MCF 10A (cell line): ENCODE measurements around the gene OPN5. TPM values are rescaled to one million over a fixed set of nuclear protein-coding genes. Genes with fewer than 3 reads are reported as not detected.
A peak's percentile ranks its signal among the peaks of the same experiment; 100 is the strongest.

ENCODE experiments used
- Bru-seq: library from RNA; stranded (reverse); fragments of 400-500 nt; gene quantifications from one replicate; lab custom pipeline; 2021; lab: Mats Ljungman, UMichigan
- BruChase-seq, 2 experiments: library from RNA; stranded (reverse); fragments of 400-500 nt; gene quantifications; one replicate each; lab custom pipeline; 2021; lab: Mats Ljungman, UMichigan
- BruUV-seq: library from RNA; stranded (reverse); fragments of 400-500 nt; replicated peaks from 2 replicates; lab custom pipeline; 2021; lab: Mats Ljungman, UMichigan
- CTCF ChIA-PET: fragments of 300-600 bp; sonication (Branson Sonifier 250); formaldehyde crosslinking; extraction: SDS; loops from one replicate; lab custom pipeline; 2021; ENCODE audit warnings: antibody characterized with exemption, inconsistent platforms; lab: Yijun Ruan, JAX
- POLR2A ChIA-PET: fragments of 300-600, 350-650 bp; sonication (Branson Sonifier 250); formaldehyde crosslinking; extraction: SDS; loops from one replicate; lab custom pipeline; 2020; ENCODE audit warnings: antibody characterized with exemption, inconsistent platforms; lab: Yijun Ruan, JAX
- DNase-seq: peaks from one replicate; pipeline ENCODE4 v3.0.0-alpha.2; 2018; ENCODE audit not compliant: unreplicated experiment
- H3K27ac Mint-ChIP-seq: one replicate; pipeline ENCODE4 v1.8.0; 2022; ENCODE audit warnings: mild to moderate bottlenecking, low read depth, mixed read lengths; ENCODE audit not compliant: unreplicated experiment
- H3K27me3 Mint-ChIP-seq: one replicate; pipeline ENCODE4 v1.8.0; 2022; ENCODE audit warnings: mixed read lengths; ENCODE audit not compliant: insufficient read depth, unreplicated experiment
- H3K36me3 Mint-ChIP-seq: one replicate; pipeline ENCODE4 v1.8.0; 2022; ENCODE audit warnings: mild to moderate bottlenecking, moderate library complexity, mixed read lengths; ENCODE audit not compliant: insufficient read depth, unreplicated experiment
- H3K4me1 Mint-ChIP-seq: one replicate; pipeline ENCODE4 v1.8.0; 2022; ENCODE audit warnings: mixed read lengths; ENCODE audit not compliant: insufficient read depth, unreplicated experiment
- H3K4me3 Mint-ChIP-seq: one replicate; pipeline ENCODE4 v1.8.0; 2022; ENCODE audit warnings: mild to moderate bottlenecking, moderate library complexity, mixed read lengths; ENCODE audit not compliant: unreplicated experiment
- H3K9me3 Mint-ChIP-seq: one replicate; pipeline ENCODE4 v1.8.0; 2022; ENCODE audit warnings: mixed read lengths; ENCODE audit not compliant: unreplicated experiment
- intact Hi-C: fragments of 100-400 bp; cut with micrococcal nuclease; formaldehyde crosslinking; loops from 2 replicates; pipeline ENCODE4 v1.14.1; 2022
- long read RNA-seq: library from polyadenylated mRNA; stranded (forward); transcript quantifications from one replicate; pipeline ENCODE4 v2.0.0, GENCODE V29; 2022
- total RNA-seq: library from RNA; stranded (reverse); gene quantifications from 2 replicates; pipeline ENCODE4 v1.2.3, GENCODE V29; 2022
- TF ChIP-seq, protein P1 (sequence below): fragments of 200-600 bp; IDR thresholded peaks from one replicate; pipeline ENCODE4 v1.8.0; 2022; ENCODE audit warnings: antibody characterized with exemption, mild to moderate bottlenecking; ENCODE audit not compliant: unreplicated experiment

The OPN5 gene, protein sequence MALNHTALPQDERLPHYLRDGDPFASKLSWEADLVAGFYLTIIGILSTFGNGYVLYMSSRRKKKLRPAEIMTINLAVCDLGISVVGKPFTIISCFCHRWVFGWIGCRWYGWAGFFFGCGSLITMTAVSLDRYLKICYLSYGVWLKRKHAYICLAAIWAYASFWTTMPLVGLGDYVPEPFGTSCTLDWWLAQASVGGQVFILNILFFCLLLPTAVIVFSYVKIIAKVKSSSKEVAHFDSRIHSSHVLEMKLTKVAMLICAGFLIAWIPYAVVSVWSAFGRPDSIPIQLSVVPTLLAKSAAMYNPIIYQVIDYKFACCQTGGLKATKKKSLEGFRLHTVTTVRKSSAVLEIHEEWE
- not detected in 2 replicates for total RNA-seq
- Bru-seq, nascent RNA: percentile 6 among the genes with signal in this experiment
- percentile 26 among the genes with signal in this experiment for BruChase-seq, experiment 1, labeled RNA remaining after a 6-hour chase
- BruChase-seq, experiment 2, labeled RNA remaining after a 2-hour chase: percentile 17 among the genes with signal in this experiment
- long read RNA-seq: 0 reads

DNA sequence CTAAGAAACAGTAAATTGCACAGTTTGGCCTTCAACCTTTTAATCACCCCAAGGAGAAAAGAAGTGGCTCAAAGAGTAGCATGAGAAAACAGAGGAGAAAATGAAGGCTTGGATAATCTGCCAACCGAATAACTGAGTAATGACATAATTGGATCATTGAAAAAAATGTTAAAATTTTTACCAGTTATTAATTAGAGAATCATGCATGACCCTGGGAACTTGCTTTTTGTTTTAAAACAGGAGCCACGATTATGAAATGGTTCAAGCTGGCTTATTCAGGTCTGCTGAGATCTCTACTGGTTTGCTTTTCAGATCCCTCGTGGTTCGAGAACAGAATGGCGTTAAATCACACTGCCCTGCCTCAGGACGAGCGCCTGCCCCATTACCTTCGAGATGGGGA is at the start of gene OPN5:
Gene OPN5, plus strand, starts transcription at position 301 of the 400 bp plus-strand sequence. Its CDS starts 35 bp downstream, at position 336.
- H3K27me3 Mint-ChIP-seq: no peaks in the 10 kb centered on the region
- intact Hi-C loops: loop anchor here (2.0 kb wide), 1 partner anchor 47 kb away; no protein-coding TSS in a partner anchor
- POLR2A ChIA-PET: interaction anchor here (1.3 kb wide), 1 partner anchor 151 kb away, joined by 5 read pairs; no protein-coding TSS in a partner anchor
- no peaks in the 10 kb centered on the region for H3K4me1 Mint-ChIP-seq
- no peak within 1 kb of the TSS for H3K27ac Mint-ChIP-seq
- no peaks in the 10 kb centered on the region for H3K9me3 Mint-ChIP-seq
- H3K36me3 Mint-ChIP-seq: no peaks in the 10 kb centered on the region
- TF ChIP-seq, protein P1, sequence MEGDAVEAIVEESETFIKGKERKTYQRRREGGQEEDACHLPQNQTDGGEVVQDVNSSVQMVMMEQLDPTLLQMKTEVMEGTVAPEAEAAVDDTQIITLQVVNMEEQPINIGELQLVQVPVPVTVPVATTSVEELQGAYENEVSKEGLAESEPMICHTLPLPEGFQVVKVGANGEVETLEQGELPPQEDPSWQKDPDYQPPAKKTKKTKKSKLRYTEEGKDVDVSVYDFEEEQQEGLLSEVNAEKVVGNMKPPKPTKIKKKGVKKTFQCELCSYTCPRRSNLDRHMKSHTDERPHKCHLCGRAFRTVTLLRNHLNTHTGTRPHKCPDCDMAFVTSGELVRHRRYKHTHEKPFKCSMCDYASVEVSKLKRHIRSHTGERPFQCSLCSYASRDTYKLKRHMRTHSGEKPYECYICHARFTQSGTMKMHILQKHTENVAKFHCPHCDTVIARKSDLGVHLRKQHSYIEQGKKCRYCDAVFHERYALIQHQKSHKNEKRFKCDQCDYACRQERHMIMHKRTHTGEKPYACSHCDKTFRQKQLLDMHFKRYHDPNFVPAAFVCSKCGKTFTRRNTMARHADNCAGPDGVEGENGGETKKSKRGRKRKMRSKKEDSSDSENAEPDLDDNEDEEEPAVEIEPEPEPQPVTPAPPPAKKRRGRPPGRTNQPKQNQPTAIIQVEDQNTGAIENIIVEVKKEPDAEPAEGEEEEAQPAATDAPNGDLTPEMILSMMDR: no peak
- no peak within 1 kb of the TSS for H3K4me3 Mint-ChIP-seq
- no peak for DNase-seq
- CTCF ChIA-PET: interaction anchor here (0.6 to 7.3 kb wide), 9 partner anchors 22 to 1641 kb away, joined by 3 to 133 read pairs (median 8); no protein-coding TSS in a partner anchor
- BruUV-seq: no TSS peak

- intact Hi-C loops: loop anchor here (1.0 to 2.0 kb wide), 5 partner anchors 44 to 320 kb away; no protein-coding TSS in a partner anchor
- Mint-ChIP-seq H3K27ac (no peak overlapping the region), H3K36me3 (no peaks in the 10 kb centered on the region), H3K4me1 (peaks cover 15% of the 10 kb centered on the region), H3K27me3 (no peaks in the 10 kb centered on the region), H3K9me3 (no peaks in the 10 kb centered on the region), H3K4me3 (no peak overlapping the region)
- no TSS peak for BruUV-seq
- ChIA-PET POLR2A (interaction anchor here (0.8 to 3.5 kb wide), 9 partner anchors 10 to 103 kb away, joined by 3 to 27 read pairs (median 6); no protein-coding TSS in a partner anchor), CTCF (interaction anchor here (0.5 to 9.2 kb wide), 54 partner anchors 9 to 1927 kb away, joined by 3 to 288 read pairs (median 6); partner anchors contain the start of gene OPN5)
- peak; percentile 65 for DNase-seq
- TF ChIP-seq, protein P1: peak; percentile 59
Observed at GRCh38 chr6:47733879-47734558, 47.8 kb upstream of the OPN5 start.

- no peaks in the 10 kb centered on the region for H3K27me3 Mint-ChIP-seq
- ChIA-PET CTCF (interaction anchor here (0.5 to 9.2 kb wide), 41 partner anchors 10 to 1700 kb away, joined by 3 to 288 read pairs (median 6); partner anchors contain the start of gene OPN5), POLR2A (interaction anchor here (0.7 to 3.5 kb wide), 8 partner anchors 9 to 1692 kb away, joined by 3 to 27 read pairs (median 6); no protein-coding TSS in a partner anchor)
- H3K36me3 Mint-ChIP-seq: no peaks in the 10 kb centered on the region
- no peak overlapping the region for H3K27ac Mint-ChIP-seq
- TF ChIP-seq, protein P1: no peak
- intact Hi-C loops: loop anchor here (1.0 to 2.0 kb wide), 5 partner anchors 45 to 321 kb away; no protein-coding TSS in a partner anchor
- H3K9me3 Mint-ChIP-seq: no peaks in the 10 kb centered on the region
- peaks cover 8% of the 10 kb centered on the region for H3K4me1 Mint-ChIP-seq
- BruUV-seq: no TSS peak
- no peak overlapping the region for H3K4me3 Mint-ChIP-seq
- DNase-seq: no peak
Observed at GRCh38 chr6:47734831-47735481, 46.9 kb upstream of the OPN5 start.
